Lower lobe of right lung (tissue), 2 donors: ENCODE measurements around the gene SENP1. TPM values are rescaled to one million over a fixed set of nuclear protein-coding genes. Genes with fewer than 3 reads are reported as not detected.
"Not testable (repeated sequence)": the region's sequence is repeated elsewhere in the genome, so short reads cannot be mapped to it uniquely, and the experiment has no call there.

Experiments used
- ATAC-seq, 2 donors: fragments of 200-7000 bp; cut with Tn5 transposase; one replicate each; pipeline ENCODE4 v1.9.1; 2020 to 2022; ENCODE audit warnings: mild to moderate bottlenecking in 2 of 2, moderate library complexity in 2 of 2
- DNase-seq: peaks from one replicate; pipeline ENCODE4 v3.0.0-alpha.2; 2020
- H3K27ac ChIP-seq: fragments of 200-600 bp; one replicate; pipeline ENCODE4 v1.8.0; 2022
- H3K27me3 ChIP-seq: fragments of 200-600 bp; one replicate; pipeline ENCODE4 v1.8.0; 2022; ENCODE audit warnings: low read depth
- H3K36me3 ChIP-seq: fragments of 200-600 bp; one replicate; pipeline ENCODE4 v1.8.0; 2022; ENCODE audit warnings: mild to moderate bottlenecking
- H3K4me1 ChIP-seq: fragments of 200-600 bp; one replicate; pipeline ENCODE4 v1.8.0; 2022
- H3K4me3 ChIP-seq: fragments of 200-600 bp; one replicate; pipeline ENCODE4 v1.8.0; 2022; ENCODE audit warnings: mild to moderate bottlenecking
- H3K9me3 ChIP-seq: fragments of 200-600 bp; one replicate; pipeline ENCODE4 v1.8.0; 2022
- CTCF ChIP-seq: fragments of 200-600 bp; IDR thresholded peaks from one replicate; pipeline ENCODE4 v1.8.0; 2022; ENCODE audit warnings: antibody characterized with exemption, mild to moderate bottlenecking
- intact Hi-C: fragments of 100-400 bp; cut with DNase I; formaldehyde crosslinking; loops from one replicate; pipeline ENCODE4 v1.11.0; 2022
- total RNA-seq: library from RNA; stranded (reverse); fragmentation: NEBNext Ultra II Directional; extraction: Animal tissue kit (Norgen Biotek cat#: 25700); gene quantifications from one replicate; pipeline ENCODE4 v1.2.1, GENCODE V29; 2021
- donor health status: DM: no; HTN: yes; CAD: no; lungs with severe emphysema.

Gene SENP1
- total RNA-seq, 1 donor from 2014 or later: 17.2 TPM

DNA sequence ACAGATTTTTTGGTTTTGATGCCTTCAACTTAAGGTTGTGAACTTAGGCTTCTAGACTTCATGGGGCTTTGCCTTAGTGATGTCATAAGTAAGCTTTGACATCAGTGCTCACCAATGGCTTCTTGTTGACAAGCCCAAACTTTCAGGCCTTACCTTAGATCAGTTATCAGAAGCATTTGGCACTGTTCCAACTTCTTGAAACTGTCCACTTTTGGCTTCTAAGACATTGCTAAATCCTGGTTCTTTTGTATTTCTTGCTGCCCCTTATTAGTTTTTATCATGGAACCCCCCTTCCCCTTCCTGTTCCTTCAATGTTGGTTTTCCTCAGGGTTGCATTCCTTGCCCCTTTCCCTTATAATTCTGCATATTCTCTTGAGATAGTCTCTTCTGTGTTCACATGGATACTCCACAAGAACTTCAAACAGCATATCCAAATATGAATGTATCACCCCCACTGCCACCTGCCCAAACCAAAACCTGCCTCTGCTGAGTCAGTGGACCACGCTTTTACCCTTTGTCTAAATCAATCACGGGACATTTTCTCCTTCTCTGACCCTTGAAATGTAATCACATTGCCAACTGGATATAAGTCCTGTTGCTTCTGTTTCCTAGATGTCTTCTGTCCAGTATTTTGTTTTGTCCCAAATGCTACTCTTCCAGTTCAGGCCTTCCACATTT lies 21.2 kb upstream of the SENP1 start:
- TF ChIP-seq CTCF: no peak
- DNase-seq (no peak), ATAC-seq (no peak)
- Histone ChIP-seq H3K27ac (no peak overlapping the region), H3K36me3 (peaks cover 70% of the 10 kb centered on the region), H3K4me3 (no peak overlapping the region), H3K9me3 (no peaks in the 10 kb centered on the region), H3K27me3 (no peaks in the 10 kb centered on the region), H3K4me1 (no peaks in the 10 kb centered on the region)
- intact Hi-C loops: no loop called here

- ATAC-seq: no peak
- no peak for TF ChIP-seq CTCF
- peaks cover 59% of the 10 kb centered on the region for H3K36me3 ChIP-seq
- intact Hi-C loops: no loop called here
- H3K9me3 ChIP-seq: no peaks in the 10 kb centered on the region
- H3K27me3 ChIP-seq: no peaks in the 10 kb centered on the region
- H3K4me3 ChIP-seq: no peak overlapping the region
- H3K4me1 ChIP-seq: no peaks in the 10 kb centered on the region
- no peak for DNase-seq
- H3K27ac ChIP-seq: no peak overlapping the region
These were observed 20.1 kb upstream of the SENP1 start for GRCh38 chr12:48125985-48126384.

- DNase-seq, H3K27me3 ChIP-seq, H3K4me3 ChIP-seq, intact Hi-C loops, ATAC-seq, H3K27ac ChIP-seq, H3K4me1 ChIP-seq, H3K9me3 ChIP-seq: not testable (repeated sequence)
- H3K36me3 ChIP-seq: peaks cover 54% of the 10 kb centered on the region
These were observed 19.7 kb upstream of the SENP1 start for GRCh38 chr12:48125542-48125941.

GRCh38 chr12:48123169-48123568 lies 17.3 kb upstream of the SENP1 start:
- H3K27me3 ChIP-seq: no peaks in the 10 kb centered on the region
- H3K36me3 ChIP-seq: peaks cover 40% of the 10 kb centered on the region
- H3K4me1 ChIP-seq: no peaks in the 10 kb centered on the region
- TF ChIP-seq CTCF: no peak
- DNase-seq (no peak), ATAC-seq (no peak)
- H3K27ac ChIP-seq: no peak overlapping the region
- intact Hi-C loops: no loop called here
- H3K9me3 ChIP-seq: no peaks in the 10 kb centered on the region
- H3K4me3 ChIP-seq: no peak overlapping the region

GRCh38 chr12:48122065-48122834 lies 16.4 kb upstream of the SENP1 start:
- Histone ChIP-seq H3K9me3 (no peaks in the 10 kb centered on the region), H3K27ac (no peak overlapping the region), H3K4me1 (no peaks in the 10 kb centered on the region), H3K36me3 (peaks cover 31% of the 10 kb centered on the region), H3K4me3 (no peak overlapping the region), H3K27me3 (no peaks in the 10 kb centered on the region)
- DNase-seq (no peak), ATAC-seq (no peak)
- no peak for TF ChIP-seq CTCF
- intact Hi-C loops: no loop called here

- no peak for ATAC-seq
- no peak overlapping the region for H3K4me3 ChIP-seq
These were observed 15.6 kb upstream of the SENP1 start for GRCh38 chr12:48121522-48121921.

More at GRCh38 chr12:48121522-48121921, 15.6 kb upstream of the SENP1 start:
- DNase-seq: no peak
- peaks cover 25% of the 10 kb centered on the region for H3K36me3 ChIP-seq
- no peak overlapping the region for H3K27ac ChIP-seq
- H3K27me3 ChIP-seq: no peaks in the 10 kb centered on the region
- intact Hi-C loops: no loop called here
- no peak for TF ChIP-seq CTCF
- H3K4me1 ChIP-seq: no peaks in the 10 kb centered on the region
- no peaks in the 10 kb centered on the region for H3K9me3 ChIP-seq
